Breast epithelium (tissue), 4 donors: Measurements from ENCODE around the gene RILP. TPM values are rescaled to one million over a fixed set of nuclear protein-coding genes. Genes with fewer than 3 reads are reported as not detected.

Source experiments
- DNase-seq, 2 donors: peaks; one replicate each; pipeline ENCODE4 v3.0.0-alpha.2; 2019; ENCODE audit warnings: low spot score in 2 of 2
- H3K27ac ChIP-seq, 2 donors: fragments of 200-600 bp; sonication (generic) in 1 of 2; one replicate each; pipeline ENCODE4 v1.5.1; 2016 to 2019; ENCODE audit warnings: mild to moderate bottlenecking in 1 of 2
- H3K27me3 ChIP-seq, 2 donors: fragments of 200-600 bp; sonication (generic) in 1 of 2; one replicate each; pipeline versions ENCODE4 v1.5.1 to v1.6.0; 2017 to 2019; ENCODE audit warnings: control low read depth in 1 of 2, mild to moderate bottlenecking in 1 of 2
- H3K36me3 ChIP-seq: fragments of 200-600 bp; one replicate; pipeline ENCODE4 v1.5.1; 2019
- H3K4me1 ChIP-seq, 2 donors: fragments of 200-600 bp; sonication (generic); one replicate each; pipeline ENCODE4 v1.5.1; 2016 to 2019; ENCODE audit warnings: control low read depth in 1 of 2
- H3K4me3 ChIP-seq, 3 donors: fragments of 200-600 bp; sonication (generic); 1 replicate in 2 of 3; 2 replicates in 1 of 3; pipeline ENCODE4 v1.5.1; 2016 to 2019; ENCODE audit warnings: mild to moderate bottlenecking in 3 of 3, moderate library complexity in 2 of 3
- H3K9me3 ChIP-seq, 2 donors: fragments of 200-600 bp; sonication (generic) in 1 of 2; one replicate each; pipeline ENCODE4 v1.5.1; 2016 to 2019; ENCODE audit warnings: control low read depth in 1 of 2
- POLR2A ChIP-seq: fragments of 450-650 bp; IDR thresholded peaks from one replicate; pipeline ENCODE4 v1.6.1; 2016; ENCODE audit warnings: antibody characterized with exemption, mild to moderate bottlenecking, moderate library complexity
- POLR2AphosphoS5 ChIP-seq, 3 donors: sonication (generic); formaldehyde crosslinking; IDR thresholded peaks; one replicate each; pipeline ENCODE4 v1.6.1; 2017; ENCODE audit warnings: antibody characterized with exemption in 3 of 3
- intact Hi-C: fragments of 100-400 bp; cut with DNase I; formaldehyde crosslinking; loops from one replicate; pipeline ENCODE4 v1.15.1; 2023; ENCODE audit warnings: low total_unique reads
- total RNA-seq, 3 donors: library from RNA; depleted of rRNA; stranded (reverse); fragments of >200 nt; gene quantifications; one replicate each; pipeline ENCODE4 v1.1.0, GENCODE V29; 2016
- TF ChIP-seq, protein P1 (sequence below), 3 donors: fragments of 450-650 bp; IDR thresholded peaks; one replicate each; pipeline ENCODE4 v1.5.1; 2016 to 2017; ENCODE audit warnings: antibody characterized with exemption in 3 of 3, mild to moderate bottlenecking in 3 of 3, moderate library complexity in 3 of 3

The RILP gene
- total RNA-seq, 3 donors from 2014 or later: 15.4 to 42.7 (median 31.1) TPM

GRCh38 chr17:1621273-1621954 is 28.3 kb downstream of the RILP start:
- H3K27ac ChIP-seq: peak overlapping the region; percentile 19 to 79
- no peak for DNase-seq
- no peak overlapping the region for H3K4me3 ChIP-seq
- H3K27me3 ChIP-seq: no peaks in the 10 kb centered on the region
- intact Hi-C loops: no loop called here
- TF ChIP-seq POLR2AphosphoS5 (IDR thresholded peaks at IDR 0.05) (no peak), POLR2A (no peak)
- TF ChIP-seq, protein P1, sequence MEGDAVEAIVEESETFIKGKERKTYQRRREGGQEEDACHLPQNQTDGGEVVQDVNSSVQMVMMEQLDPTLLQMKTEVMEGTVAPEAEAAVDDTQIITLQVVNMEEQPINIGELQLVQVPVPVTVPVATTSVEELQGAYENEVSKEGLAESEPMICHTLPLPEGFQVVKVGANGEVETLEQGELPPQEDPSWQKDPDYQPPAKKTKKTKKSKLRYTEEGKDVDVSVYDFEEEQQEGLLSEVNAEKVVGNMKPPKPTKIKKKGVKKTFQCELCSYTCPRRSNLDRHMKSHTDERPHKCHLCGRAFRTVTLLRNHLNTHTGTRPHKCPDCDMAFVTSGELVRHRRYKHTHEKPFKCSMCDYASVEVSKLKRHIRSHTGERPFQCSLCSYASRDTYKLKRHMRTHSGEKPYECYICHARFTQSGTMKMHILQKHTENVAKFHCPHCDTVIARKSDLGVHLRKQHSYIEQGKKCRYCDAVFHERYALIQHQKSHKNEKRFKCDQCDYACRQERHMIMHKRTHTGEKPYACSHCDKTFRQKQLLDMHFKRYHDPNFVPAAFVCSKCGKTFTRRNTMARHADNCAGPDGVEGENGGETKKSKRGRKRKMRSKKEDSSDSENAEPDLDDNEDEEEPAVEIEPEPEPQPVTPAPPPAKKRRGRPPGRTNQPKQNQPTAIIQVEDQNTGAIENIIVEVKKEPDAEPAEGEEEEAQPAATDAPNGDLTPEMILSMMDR (IDR thresholded peaks at IDR 0.05): no peak
- no peaks in the 10 kb centered on the region for H3K4me1 ChIP-seq
- no peaks in the 10 kb centered on the region for H3K9me3 ChIP-seq
- no peaks in the 10 kb centered on the region for H3K36me3 ChIP-seq

- H3K27ac ChIP-seq: peak overlapping the region in 1 of 2 donors; percentile 79
- TF ChIP-seq POLR2AphosphoS5 (IDR thresholded peaks at IDR 0.05): no peak
- TF ChIP-seq, protein P1 (IDR thresholded peaks at IDR 0.05): no peak
- no peak for TF ChIP-seq POLR2A
- no peaks in the 10 kb centered on the region for H3K9me3 ChIP-seq
- intact Hi-C loops: no loop called here
- H3K4me1 ChIP-seq: no peaks in the 10 kb centered on the region
- H3K27me3 ChIP-seq: no peaks in the 10 kb centered on the region
- H3K36me3 ChIP-seq: no peaks in the 10 kb centered on the region
- DNase-seq: no peak
- no peak overlapping the region for H3K4me3 ChIP-seq
Observed at GRCh38 chr17:1620486-1620885, 29.2 kb downstream of the RILP start.

DNA sequence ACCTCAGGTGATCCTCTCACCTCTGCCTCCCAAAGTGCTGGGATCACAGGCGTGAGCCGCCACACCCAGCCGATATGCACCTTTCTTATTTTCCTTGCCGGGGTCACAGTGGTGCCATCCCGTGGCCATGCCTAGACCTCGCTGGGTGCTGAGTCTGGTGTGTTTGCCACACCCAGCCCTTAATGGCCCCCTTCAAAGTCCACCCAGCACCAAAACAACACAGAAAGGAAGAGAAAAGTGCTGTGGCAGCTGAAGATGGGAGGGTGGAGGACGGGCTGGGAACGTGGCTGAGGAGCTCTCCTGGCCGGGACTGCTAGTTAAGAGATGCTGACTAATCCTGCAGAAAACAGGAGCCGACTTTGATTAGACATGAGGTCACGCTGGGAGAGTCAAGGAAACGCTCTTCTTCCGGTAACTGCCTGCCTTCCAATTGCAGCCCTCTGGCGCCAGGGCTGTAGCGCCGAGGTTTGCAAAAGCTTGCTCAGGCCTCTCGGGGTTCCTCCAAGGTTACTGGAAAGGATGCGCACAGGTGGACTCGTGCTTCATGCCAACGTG is 32.0 kb downstream of the RILP start:
- intact Hi-C loops: no loop called here
- Histone ChIP-seq H3K27me3 (no peaks in the 10 kb centered on the region), H3K27ac (peak overlapping the region; percentile 21 to 56), H3K4me3 (no peak overlapping the region), H3K36me3 (no peaks in the 10 kb centered on the region), H3K4me1 (no peaks in the 10 kb centered on the region), H3K9me3 (no peaks in the 10 kb centered on the region)
- no peak for DNase-seq
- TF ChIP-seq, protein P1 (IDR thresholded peaks at IDR 0.05): no peak
- TF ChIP-seq POLR2A: no peak
- no peak for TF ChIP-seq POLR2AphosphoS5 (IDR thresholded peaks at IDR 0.05)

GRCh38 chr17:1616101-1616500 is 33.6 kb downstream of the RILP start:
- Histone ChIP-seq H3K4me1 (no peaks in the 10 kb centered on the region), H3K27me3 (no peaks in the 10 kb centered on the region), H3K27ac (no peak overlapping the region), H3K36me3 (no peaks in the 10 kb centered on the region), H3K9me3 (no peaks in the 10 kb centered on the region), H3K4me3 (no peak overlapping the region)
- TF ChIP-seq, protein P1 (IDR thresholded peaks at IDR 0.05): no peak
- no peak for TF ChIP-seq POLR2A
- no peak for TF ChIP-seq POLR2AphosphoS5 (IDR thresholded peaks at IDR 0.05)
- intact Hi-C loops: no loop called here
- DNase-seq: no peak

DNA sequence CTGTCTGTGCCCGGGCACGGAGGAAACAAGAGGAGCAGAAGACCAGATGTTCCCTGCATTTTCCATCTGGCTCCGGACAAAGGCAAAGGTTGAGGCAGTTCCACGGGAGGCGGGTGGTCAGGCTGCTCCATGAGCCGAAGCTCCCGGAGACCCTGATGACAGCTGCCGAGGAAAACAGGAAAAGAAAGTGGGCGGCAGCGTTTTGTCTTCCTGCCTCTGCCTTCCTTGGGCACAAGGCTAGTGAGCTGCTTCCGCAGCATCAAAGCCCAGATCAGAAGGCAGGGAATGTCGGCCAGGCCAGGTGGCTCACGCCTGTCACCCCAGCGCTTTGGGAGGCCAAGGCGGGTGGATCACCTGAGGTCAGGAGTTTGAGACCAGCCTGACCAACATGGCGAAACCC is 37.3 kb downstream of the RILP start:
- peak overlapping the region; percentile 11 to 32 for H3K27ac ChIP-seq

More for the DNA sequence above, 37.3 kb downstream of the RILP start:
- intact Hi-C loops: no loop called here
- H3K4me3 ChIP-seq: no peak overlapping the region
- DNase-seq: no peak
- TF ChIP-seq POLR2AphosphoS5 (IDR thresholded peaks at IDR 0.05) (no peak), POLR2A (no peak)
- TF ChIP-seq, protein P1 (IDR thresholded peaks at IDR 0.05): no peak
- no peaks in the 10 kb centered on the region for H3K27me3 ChIP-seq
- no peaks in the 10 kb centered on the region for H3K4me1 ChIP-seq
- no peaks in the 10 kb centered on the region for H3K9me3 ChIP-seq
- no peaks in the 10 kb centered on the region for H3K36me3 ChIP-seq
